A673 (cell line): Measurements from ENCODE around the gene CLN6. TPM values are rescaled to one million over a fixed set of nuclear protein-coding genes. Genes with fewer than 3 reads are reported as not detected.
A peak's percentile ranks its signal among the peaks of the same experiment; 100 is the strongest.

Experiments
- BruUV-seq: library from RNA; stranded (reverse); fragments of 400-500 nt; replicated peaks from 2 replicates; lab custom pipeline; 2021; lab: Mats Ljungman, UMichigan
- CTCF ChIA-PET: fragments of 300-600 bp; sonication (Branson Sonifier 250); formaldehyde crosslinking; loops from one replicate; lab custom pipeline; 2022; ENCODE audit warnings: antibody characterized with exemption; lab: Charles Lee
- POLR2A ChIA-PET: fragments of 300-600 bp; sonication (Branson Sonifier 250); formaldehyde crosslinking; loops from one replicate; lab custom pipeline; 2022; ENCODE audit warnings: antibody characterized with exemption; ENCODE audit not compliant: low non-redundant PET; lab: Charles Lee
- DNase-seq: peaks from one replicate; pipeline ENCODE4 v3.0.0-alpha.2; 2015; ENCODE audit warnings: low spot score
- H3K27ac ChIP-seq: fragments of 200-600 bp; sonication (generic); 2 replicates; pipeline ENCODE4 v1.5.1; 2016; ENCODE audit warnings: mixed run types, low read depth, mild to moderate bottlenecking, mixed read lengths, antibody characterized with exemption, low read length; ENCODE audit not compliant: poor library complexity, severe bottlenecking
- H3K27me3 ChIP-seq: fragments of 200-600 bp; sonication (generic); replicated peaks from 2 replicates; pipeline ENCODE4 v1.6.1; 2017; ENCODE audit warnings: mixed run types, low read depth, mild to moderate bottlenecking, mixed read lengths, antibody characterized with exemption, low read length; ENCODE audit not compliant: insufficient read depth, poor library complexity
- H3K36me3 ChIP-seq: fragments of 200-600 bp; sonication (generic); 2 replicates; pipeline ENCODE4 v1.6.1; 2016; ENCODE audit warnings: mixed run types, mild to moderate bottlenecking, mixed read lengths, antibody characterized with exemption, low read length; ENCODE audit not compliant: insufficient read depth, poor library complexity, severe bottlenecking
- H3K4me1 ChIP-seq: fragments of 200-600 bp; sonication (generic); 2 replicates; pipeline ENCODE4 v1.6.1; 2017; ENCODE audit warnings: mixed run types, mild to moderate bottlenecking, mixed read lengths, antibody characterized with exemption, low read length; ENCODE audit not compliant: insufficient read depth, poor library complexity, severe bottlenecking
- H3K4me3 ChIP-seq: fragments of 200-600 bp; sonication (generic); 2 replicates; pipeline ENCODE4 v1.5.1; 2016; ENCODE audit warnings: low read depth, mixed run types, mild to moderate bottlenecking, mixed read lengths, low read length; ENCODE audit not compliant: poor library complexity, severe bottlenecking
- H3K9me3 ChIP-seq: fragments of 200-600 bp; sonication (generic); 2 replicates; pipeline ENCODE4 v1.6.1; 2016; ENCODE audit warnings: mixed run types, low read depth, mild to moderate bottlenecking, mixed read lengths, antibody characterized with exemption, low read length; ENCODE audit not compliant: poor library complexity, severe bottlenecking
- EZH2 ChIP-seq: fragments of 200-600 bp; sonication (generic); IDR thresholded peaks from 2 replicates; pipeline ENCODE4 v1.6.1; 2017; ENCODE audit warnings: borderline replicate concordance, low read depth, mild to moderate bottlenecking, mixed read lengths, antibody characterized with exemption, low read length; ENCODE audit not compliant: poor library complexity, severe bottlenecking
- intact Hi-C: fragments of 100-400 bp; cut with micrococcal nuclease; formaldehyde crosslinking; loops from one replicate; pipeline ENCODE4 v1.10.0; 2022; ENCODE audit not compliant: unreplicated experiment
- total RNA-seq: library from RNA; stranded (reverse); gene quantifications from 2 replicates; pipeline ENCODE4 v1.2.3, GENCODE V29; 2021
- TF ChIP-seq, protein P1 (sequence below): fragments of 300-800, 200-600 bp; sonication (generic); conservative IDR thresholded peaks from 2 replicates; pipeline ENCODE4 v1.5.1; 2017; ENCODE audit warnings: low read depth, mild to moderate bottlenecking, antibody characterized with exemption, low read length, moderate library complexity, mixed read lengths

Gene CLN6
- total RNA-seq, 1 experiment from 2014 or later = 84.7 TPM

DNA sequence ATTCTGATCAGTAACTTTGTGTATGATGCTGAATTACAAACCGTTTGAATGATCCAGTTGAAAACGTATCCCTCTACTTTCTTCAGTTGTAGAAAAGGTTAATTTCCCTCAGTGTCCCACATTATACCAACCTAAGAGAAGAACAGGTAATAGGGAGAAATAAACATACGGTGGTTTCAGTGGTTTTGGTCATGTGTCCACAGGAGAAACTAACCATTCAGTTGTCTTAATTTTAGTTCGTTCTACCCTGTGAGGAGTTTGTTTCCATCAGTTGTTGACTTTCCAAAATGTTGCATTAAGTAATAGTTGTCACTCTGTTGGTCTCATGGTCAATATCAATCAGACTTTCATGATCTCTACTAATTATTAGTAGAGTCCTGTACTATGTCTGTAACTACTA lies 39.5 kb downstream of the CLN6 start:
- H3K4me3 ChIP-seq = no peak overlapping the region
- ChIA-PET POLR2A (interaction anchor here (0.7 kb wide), 1 partner anchor 239 kb away, joined by 3 read pairs; no protein-coding TSS in a partner anchor), CTCF (no interaction called here)
- TF ChIP-seq, protein P1, sequence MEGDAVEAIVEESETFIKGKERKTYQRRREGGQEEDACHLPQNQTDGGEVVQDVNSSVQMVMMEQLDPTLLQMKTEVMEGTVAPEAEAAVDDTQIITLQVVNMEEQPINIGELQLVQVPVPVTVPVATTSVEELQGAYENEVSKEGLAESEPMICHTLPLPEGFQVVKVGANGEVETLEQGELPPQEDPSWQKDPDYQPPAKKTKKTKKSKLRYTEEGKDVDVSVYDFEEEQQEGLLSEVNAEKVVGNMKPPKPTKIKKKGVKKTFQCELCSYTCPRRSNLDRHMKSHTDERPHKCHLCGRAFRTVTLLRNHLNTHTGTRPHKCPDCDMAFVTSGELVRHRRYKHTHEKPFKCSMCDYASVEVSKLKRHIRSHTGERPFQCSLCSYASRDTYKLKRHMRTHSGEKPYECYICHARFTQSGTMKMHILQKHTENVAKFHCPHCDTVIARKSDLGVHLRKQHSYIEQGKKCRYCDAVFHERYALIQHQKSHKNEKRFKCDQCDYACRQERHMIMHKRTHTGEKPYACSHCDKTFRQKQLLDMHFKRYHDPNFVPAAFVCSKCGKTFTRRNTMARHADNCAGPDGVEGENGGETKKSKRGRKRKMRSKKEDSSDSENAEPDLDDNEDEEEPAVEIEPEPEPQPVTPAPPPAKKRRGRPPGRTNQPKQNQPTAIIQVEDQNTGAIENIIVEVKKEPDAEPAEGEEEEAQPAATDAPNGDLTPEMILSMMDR = no peak
- no peak for TF ChIP-seq EZH2
- no peaks in the 10 kb centered on the region for H3K9me3 ChIP-seq
- DNase-seq = no peak
- H3K27me3 ChIP-seq = no peaks in the 10 kb centered on the region
- peaks cover 33% of the 10 kb centered on the region for H3K36me3 ChIP-seq
- no TSS peak for BruUV-seq
- H3K4me1 ChIP-seq = peaks cover 9% of the 10 kb centered on the region
- H3K27ac ChIP-seq = no peak overlapping the region
- intact Hi-C loops = no loop called here

DNA sequence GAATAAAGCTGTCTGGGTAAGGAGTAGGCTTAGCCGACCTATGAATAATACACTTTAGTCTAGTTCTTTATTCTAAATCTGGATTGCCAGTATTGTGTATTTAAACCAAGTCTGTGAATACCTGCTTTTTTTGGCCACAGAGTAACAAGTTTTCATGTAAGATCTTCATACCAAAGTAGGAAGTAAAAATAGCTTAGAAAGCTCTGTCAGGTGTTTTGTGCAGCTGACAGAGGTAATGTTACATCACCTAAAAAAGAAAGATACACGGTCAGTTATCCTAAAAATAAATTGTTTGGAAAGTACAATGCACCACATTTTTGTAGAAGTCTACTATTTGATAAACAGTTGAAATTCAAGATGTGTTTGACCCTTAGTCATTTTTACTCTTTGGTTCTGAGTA lies 40.9 kb downstream of the CLN6 start:
- ChIA-PET CTCF (no interaction called here), POLR2A (no interaction called here)
- Histone ChIP-seq H3K27me3 (no peaks in the 10 kb centered on the region), H3K9me3 (no peaks in the 10 kb centered on the region), H3K36me3 (peaks cover 44% of the 10 kb centered on the region), H3K4me1 (peaks cover 18% of the 10 kb centered on the region), H3K27ac (no peak overlapping the region), H3K4me3 (no peak overlapping the region)
- TF ChIP-seq, protein P1 = no peak
- TF ChIP-seq EZH2 = no peak
- intact Hi-C loops = no loop called here
- DNase-seq = no peak
- BruUV-seq = no TSS peak

DNA sequence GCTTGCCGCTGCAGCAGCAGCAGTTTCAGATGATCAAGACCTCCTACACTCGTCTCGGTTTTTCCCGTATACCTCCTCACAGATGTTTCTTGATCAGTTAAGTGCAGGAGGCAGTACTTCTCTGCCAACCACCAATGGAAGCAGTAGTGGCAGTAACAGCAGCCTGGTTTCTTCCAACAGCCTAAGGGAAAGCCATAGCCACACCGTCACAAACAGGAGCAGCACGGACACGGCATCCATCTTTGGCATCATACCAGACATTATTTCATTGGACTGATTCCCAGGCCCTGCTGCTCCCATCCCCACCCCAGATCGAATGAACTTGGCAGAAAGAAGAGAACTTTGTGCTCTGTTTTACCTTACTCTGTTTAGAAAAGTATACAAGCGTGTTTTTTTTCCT lies 42.0 kb downstream of the CLN6 start:
- Histone ChIP-seq H3K36me3 (peaks cover 33% of the 10 kb centered on the region), H3K4me1 (peaks cover 19% of the 10 kb centered on the region), H3K4me3 (peak overlapping the region; percentile 3), H3K27ac (peak overlapping the region; percentile 45), H3K9me3 (no peaks in the 10 kb centered on the region), H3K27me3 (no peaks in the 10 kb centered on the region)
- intact Hi-C loops = no loop called here
- DNase-seq = peak; percentile 73
- BruUV-seq = no TSS peak
- CTCF ChIA-PET = no interaction called here
- no peak for TF ChIP-seq EZH2
- TF ChIP-seq, protein P1 = no peak
- POLR2A ChIA-PET = no interaction called here
